HK-2 (cell line): ENCODE data around the gene ARHGAP33.

Source experiments
- DNase-seq: peaks from one replicate; pipeline ENCODE4 v3.0.0-alpha.2; 2018; ENCODE audit not compliant: unreplicated experiment

ARHGAP33 gene

DNA sequence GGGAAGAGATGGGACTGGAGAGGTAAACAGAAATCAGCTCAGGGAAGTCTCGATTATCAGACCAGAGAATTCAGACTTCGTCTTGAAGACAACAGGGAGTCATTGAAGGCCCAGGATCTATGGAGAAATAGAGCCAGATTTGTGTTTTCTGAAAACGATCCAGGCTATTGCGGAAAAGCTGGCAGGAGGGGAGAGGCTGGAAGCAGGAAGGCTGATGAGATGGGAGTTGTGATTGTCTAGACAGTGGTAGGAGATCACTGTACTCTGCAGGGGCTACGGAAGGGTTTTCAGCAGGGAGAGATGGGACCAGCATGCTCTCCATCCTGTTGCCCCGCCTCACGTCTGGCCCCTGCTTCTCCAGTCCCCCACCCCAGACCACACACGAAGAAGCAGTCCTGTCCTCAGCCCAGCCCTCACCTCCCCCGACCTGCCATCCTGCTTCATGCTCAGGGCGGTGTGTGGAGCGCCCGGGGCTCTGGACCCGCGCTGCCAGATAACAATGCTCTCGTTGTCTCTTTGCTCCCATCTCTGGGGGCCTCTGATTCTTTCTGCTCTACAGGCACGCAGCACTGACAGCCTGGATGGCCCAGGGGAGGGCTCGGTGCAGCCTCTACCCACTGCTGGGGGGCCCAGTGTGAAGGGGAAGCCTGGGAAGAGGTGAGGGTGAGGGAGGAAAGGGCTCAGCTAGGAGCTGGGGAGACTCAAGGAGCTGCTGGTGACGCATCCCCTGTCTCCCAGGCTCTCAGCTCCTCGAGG lies 1.9 kb downstream of the ARHGAP33 start:
- no peak for DNase-seq

DNA sequence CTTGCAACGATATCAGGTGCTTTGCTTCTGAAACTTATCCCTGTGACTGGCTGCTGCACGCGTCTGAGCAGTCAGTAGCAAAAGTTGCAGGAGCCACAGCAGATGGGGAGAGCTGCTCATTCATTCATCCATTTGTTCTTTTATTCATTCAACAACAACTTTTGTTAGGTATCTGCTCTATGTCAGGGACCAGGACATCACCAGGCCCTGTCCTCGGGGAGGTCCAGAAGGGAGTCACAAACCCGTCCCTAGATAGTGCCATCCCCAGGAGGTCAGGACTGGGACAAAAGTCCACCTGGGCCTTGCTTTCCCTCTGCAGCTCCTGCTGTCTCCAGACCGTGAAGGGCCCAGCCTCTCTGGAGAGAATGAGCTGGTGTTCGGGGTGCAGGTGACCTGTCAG lies 2.6 kb downstream of the ARHGAP33 start:
- DNase-seq, result no peak

DNA sequence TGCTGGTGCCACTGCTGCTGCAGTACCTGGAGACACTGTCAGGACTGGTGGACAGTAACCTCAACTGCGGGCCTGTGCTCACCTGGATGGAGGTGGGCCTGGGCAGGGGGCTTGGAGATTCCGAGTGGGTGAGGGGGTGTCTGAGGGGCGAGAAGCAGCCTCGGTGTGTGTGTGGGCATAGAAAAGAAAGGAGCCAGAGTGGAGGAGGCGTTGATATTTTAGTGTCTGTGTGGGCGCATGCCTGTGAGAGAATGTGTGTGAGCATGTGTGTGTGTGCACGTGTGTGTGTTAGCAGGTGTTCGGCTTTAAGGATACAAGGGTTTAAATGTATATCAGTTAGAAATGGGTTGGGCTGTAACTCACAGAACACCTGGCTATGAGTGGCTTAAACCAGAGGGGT lies 3.7 kb downstream of the ARHGAP33 start:
- DNase-seq, result no peak

DNA sequence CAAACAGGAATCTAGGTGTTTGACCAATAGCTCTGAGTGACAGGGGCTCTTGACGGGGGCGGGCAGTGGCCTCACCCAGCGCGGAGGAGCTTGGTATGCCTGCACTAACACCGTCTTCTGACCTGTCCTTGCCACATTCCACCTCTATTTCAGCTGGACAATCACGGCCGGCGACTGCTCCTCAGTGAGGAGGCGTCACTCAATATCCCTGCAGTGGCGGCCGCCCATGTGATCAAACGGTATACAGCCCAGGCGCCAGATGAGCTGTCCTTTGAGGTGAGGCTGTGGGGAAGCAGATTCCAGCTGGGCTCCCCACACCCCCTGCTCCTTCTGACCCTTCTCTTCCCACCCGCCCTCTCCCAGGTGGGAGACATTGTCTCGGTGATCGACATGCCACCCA lies 4.7 kb downstream of the ARHGAP33 start:
- DNase-seq, result no peak

DNA sequence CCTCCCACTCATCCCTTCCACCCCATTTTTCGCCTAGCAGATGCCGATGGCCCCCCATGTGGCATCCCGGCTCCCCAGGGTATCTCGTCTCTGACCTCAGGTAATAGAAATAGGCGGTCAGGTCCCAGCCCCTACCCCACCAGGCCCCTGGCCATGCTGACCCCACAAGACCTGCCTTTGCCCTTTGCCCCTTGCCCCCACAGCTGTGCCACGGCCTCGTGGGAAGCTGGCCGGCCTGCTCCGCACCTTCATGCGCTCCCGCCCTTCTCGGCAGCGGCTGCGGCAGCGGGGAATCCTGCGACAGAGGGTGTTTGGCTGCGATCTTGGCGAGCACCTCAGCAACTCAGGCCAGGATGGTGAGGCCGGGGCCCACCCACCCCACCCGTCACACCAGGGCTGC lies 5.4 kb downstream of the ARHGAP33 start:
- no peak for DNase-seq

DNA sequence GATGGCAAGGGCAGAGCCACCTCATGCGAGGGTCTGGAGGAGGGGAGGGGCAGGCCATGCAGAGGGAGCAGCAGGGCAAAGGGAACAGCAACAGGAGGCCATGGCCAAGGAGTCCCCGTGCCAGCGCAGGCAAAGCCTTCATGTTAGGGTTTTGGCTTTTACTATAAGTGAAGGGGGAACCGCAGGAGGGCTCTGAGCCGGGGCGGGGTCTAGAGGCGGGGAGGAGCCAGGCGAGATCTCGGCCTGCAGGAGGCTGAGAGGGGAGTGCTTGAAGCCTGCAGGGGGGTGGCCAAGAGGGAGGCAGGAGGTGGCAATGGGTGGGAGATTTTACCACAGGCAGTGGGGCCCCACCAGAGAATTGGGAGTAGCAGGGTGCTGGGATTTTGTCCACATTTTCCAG lies 6.3 kb downstream of the ARHGAP33 start:
- DNase-seq, result no peak

GRCh38 chr19:35782589-35782988 lies 7.2 kb downstream of the ARHGAP33 start:
- DNase-seq, result no peak

GRCh38 chr19:35783469-35784434 lies 8.4 kb downstream of the ARHGAP33 start:
- DNase-seq, result no peak

- no peak for DNase-seq
These were observed 9.4 kb downstream of the ARHGAP33 start for GRCh38 chr19:35784503-35785338.

DNA sequence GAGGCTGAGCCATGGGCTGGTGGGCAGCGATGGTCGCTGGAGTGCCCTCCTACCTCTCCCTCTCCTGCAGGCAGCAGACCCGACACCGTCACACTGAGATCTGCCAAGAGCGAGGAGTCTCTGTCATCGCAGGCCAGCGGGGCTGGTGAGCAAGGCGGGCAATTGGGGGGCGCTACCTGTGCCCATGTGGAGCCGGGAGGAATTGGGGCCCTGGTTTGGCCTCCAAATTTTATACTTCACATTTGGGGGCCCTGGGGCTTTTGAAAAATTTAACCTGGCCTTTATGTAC lies 9.9 kb downstream of the ARHGAP33 start:
- no peak for DNase-seq

GRCh38 chr19:35786299-35787160 lies 11.2 kb downstream of the ARHGAP33 start:
- DNase-seq, result no peak

DNA sequence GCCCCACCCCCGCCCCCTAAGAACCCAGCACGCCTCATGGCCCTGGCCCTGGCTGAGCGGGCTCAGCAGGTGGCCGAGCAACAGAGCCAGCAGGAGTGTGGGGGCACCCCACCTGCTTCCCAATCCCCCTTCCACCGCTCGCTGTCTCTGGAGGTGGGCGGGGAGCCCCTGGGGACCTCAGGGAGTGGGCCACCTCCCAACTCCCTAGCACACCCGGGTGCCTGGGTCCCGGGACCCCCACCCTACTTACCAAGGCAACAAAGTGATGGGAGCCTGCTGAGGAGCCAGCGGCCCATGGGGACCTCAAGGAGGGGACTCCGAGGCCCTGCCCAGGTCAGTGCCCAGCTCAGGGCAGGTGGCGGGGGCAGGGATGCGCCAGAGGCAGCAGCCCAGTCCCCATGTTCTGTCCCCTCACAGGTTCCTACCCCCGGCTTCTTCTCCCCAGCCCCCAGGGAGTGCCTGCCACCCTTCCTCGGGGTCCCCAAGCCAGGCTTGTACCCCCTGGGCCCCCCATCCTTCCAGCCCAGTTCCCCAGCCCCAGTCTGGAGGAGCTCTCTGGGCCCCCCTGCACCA lies 11.9 kb downstream of the ARHGAP33 start:
- no peak for DNase-seq

DNA sequence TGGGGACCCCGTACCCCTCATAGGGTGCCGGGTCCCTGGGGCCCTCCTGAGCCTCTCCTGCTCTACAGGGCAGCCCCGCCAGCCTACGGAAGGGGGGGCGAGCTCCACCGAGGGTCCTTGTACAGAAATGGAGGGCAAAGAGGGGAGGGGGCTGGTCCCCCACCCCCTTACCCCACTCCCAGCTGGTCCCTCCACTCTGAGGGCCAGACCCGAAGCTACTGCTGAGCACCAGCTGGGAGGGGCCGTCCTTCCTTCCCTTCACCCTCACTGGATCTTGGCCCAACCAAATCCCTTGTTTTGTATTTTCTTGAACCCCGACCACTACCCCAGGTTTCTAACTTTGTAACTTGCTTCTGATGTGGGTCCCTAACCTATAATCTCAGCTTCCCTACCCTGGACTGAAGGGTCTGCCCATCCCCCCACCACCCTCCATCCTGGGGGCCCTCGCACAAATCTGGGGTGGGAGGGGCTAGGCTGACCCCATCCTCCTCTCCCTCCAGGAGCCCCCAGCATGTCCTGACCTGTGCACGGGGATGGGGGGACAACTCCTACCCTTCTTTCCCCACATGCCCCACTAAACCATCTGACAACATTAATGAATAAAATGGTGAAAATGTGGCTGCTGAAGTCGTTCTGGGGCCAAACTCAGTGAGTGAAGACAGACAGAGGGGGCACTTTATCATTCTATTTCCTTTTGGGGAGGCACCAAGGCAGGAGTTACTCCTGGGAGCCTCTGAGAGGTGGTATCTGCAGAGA lies 13.0 kb downstream of the ARHGAP33 start:
- DNase-seq, result no peak

DNA sequence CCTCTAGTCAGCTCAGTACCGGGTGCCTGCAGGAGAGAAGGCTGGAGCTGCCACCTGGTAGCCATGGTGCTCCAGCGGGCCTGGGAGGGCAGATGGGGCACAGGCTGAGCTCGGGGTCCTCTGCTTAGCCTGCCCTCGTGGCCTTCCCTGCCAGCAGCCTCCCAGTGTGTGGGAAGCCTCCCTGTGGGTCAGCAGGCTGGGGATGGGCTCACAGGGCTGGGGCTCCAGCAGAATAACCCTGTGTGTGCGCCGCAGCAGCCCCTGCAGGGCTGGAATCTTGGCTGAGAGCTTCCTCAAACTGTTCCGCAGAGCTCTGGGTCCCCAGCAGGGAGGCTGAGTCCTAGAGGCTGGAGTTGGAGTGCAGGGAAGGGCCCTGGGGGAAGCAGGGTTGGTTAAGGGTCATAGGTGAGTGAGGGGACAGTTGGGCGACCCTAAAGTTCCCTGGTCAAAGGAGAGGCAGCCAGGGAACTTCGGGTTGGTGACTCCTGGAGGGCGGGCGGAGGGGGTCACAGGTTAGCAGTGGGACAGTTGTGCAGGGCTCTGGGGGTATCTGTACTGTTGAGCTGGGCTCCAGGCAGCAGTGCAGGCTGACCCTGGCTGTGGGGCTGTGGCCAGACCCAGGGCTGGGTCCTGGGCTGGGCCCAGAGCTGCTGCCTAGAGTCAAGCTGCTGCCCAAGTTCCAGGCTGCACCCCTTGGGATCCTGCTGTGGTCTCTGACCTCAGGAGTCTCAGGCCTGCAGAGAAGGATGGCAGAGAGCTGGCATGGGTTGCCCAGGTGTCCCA lies 14.0 kb downstream of the ARHGAP33 start:
- no peak for DNase-seq

- DNase-seq, result no peak
These were observed 14.9 kb downstream of the ARHGAP33 start for GRCh38 chr19:35789978-35790944.

GRCh38 chr19:35790981-35791813 lies 15.8 kb downstream of the ARHGAP33 start:
- no peak for DNase-seq

- no peak for DNase-seq
These were observed 16.5 kb downstream of the ARHGAP33 start for GRCh38 chr19:35791814-35792279.
